Esophagus squamous epithelium (tissue), 5 donors: ENCODE measurements around the gene PRUNE2. TPM values are rescaled to one million over a fixed set of nuclear protein-coding genes. Genes with fewer than 3 reads are reported as not detected.

Source experiments
- DNase-seq: peaks from one replicate; lab custom pipeline; 2025; lab: John Stamatoyannopoulos, UW
- H3K27ac ChIP-seq, 4 donors: fragments of 200-600 bp; sonication (generic); one replicate each; pipeline ENCODE4 v1.5.1; 2016 to 2019; ENCODE audit warnings: mild to moderate bottlenecking in 1 of 4
- H3K27me3 ChIP-seq, 4 donors: fragments of 200-600 bp; sonication (generic); 1 replicate in 3 of 4; 2 replicates in 1 of 4; pipeline versions ENCODE4 v1.5.1 to v1.6.0; 2017 to 2021; ENCODE audit warnings: antibody characterized with exemption in 1 of 4
- H3K36me3 ChIP-seq, 3 donors: fragments of 200-600 bp; sonication (generic); one replicate each; pipeline ENCODE4 v1.5.1; 2016 to 2019
- H3K4me1 ChIP-seq, 3 donors: fragments of 200-600 bp; sonication (generic); one replicate each; pipeline ENCODE4 v1.5.1; 2017 to 2019
- H3K4me3 ChIP-seq, 4 donors: fragments of 200-600 bp; sonication (generic); 1 replicate in 3 of 4; 2 replicates in 1 of 4; pipeline ENCODE4 v1.5.1; 2016 to 2019; ENCODE audit warnings: mild to moderate bottlenecking in 2 of 4, moderate library complexity in 1 of 4
- H3K9me3 ChIP-seq, 3 donors: fragments of 200-600 bp; sonication (generic); one replicate each; pipeline ENCODE4 v1.5.1; 2016 to 2019
- POLR2A ChIP-seq, 4 donors: fragments of 450-650 bp; IDR thresholded peaks; one replicate each; pipeline ENCODE4 v1.6.1; 2017; ENCODE audit warnings: antibody characterized with exemption in 4 of 4, mild to moderate bottlenecking in 4 of 4, moderate library complexity in 3 of 4
- WGBS, 2 donors: methylation state at CpG; one replicate each; pipeline ENCODE4 v1.1.5; 2018; 5-methylcytosine and 5-hydroxymethylcytosine counted together
- intact Hi-C: fragments of 100-400 bp; cut with DNase I; formaldehyde crosslinking; loops from one replicate; pipeline ENCODE4 v1.15.0; 2022
- total RNA-seq, 4 donors: library from RNA; depleted of rRNA; stranded (reverse); fragments of >200 nt; gene quantifications; one replicate each; pipeline ENCODE4 v1.1.0, GENCODE V29; 2016
- TF ChIP-seq, protein P1 (sequence below), 6 experiments: fragments of 450-650 bp in 4 of 6; fragments of 200-600 bp in 2 of 6; sonication (generic) in 2 of 6; IDR thresholded peaks; one replicate each; pipeline ENCODE4 v1.5.1; 2016 to 2019; ENCODE audit warnings: antibody characterized with exemption in 6 of 6, mild to moderate bottlenecking in 4 of 6, moderate library complexity in 4 of 6
- donor health status: DM: yes; HTN: yes; CAD: no.

Gene PRUNE2
- total RNA-seq, 4 donors from 2014 or later: 9.9 to 126 (median 26.7) TPM

- Histone ChIP-seq H3K4me3 (no peak overlapping the region), H3K4me1 (no peaks in the 10 kb centered on the region), H3K27ac (peak overlapping the region in 3 of 4 donors; percentile 43 to 73 (median 65)), H3K9me3 (no peaks in the 10 kb centered on the region), H3K27me3 (no peaks in the 10 kb centered on the region), H3K36me3 (no peaks in the 10 kb centered on the region)
- DNase-seq: no peak
- WGBS, 2 donors: 54 to 80% methylated on average over 3 of the region's 3 CpGs
- TF ChIP-seq POLR2A (IDR thresholded peaks at IDR 0.05): no peak
- TF ChIP-seq, protein P1, sequence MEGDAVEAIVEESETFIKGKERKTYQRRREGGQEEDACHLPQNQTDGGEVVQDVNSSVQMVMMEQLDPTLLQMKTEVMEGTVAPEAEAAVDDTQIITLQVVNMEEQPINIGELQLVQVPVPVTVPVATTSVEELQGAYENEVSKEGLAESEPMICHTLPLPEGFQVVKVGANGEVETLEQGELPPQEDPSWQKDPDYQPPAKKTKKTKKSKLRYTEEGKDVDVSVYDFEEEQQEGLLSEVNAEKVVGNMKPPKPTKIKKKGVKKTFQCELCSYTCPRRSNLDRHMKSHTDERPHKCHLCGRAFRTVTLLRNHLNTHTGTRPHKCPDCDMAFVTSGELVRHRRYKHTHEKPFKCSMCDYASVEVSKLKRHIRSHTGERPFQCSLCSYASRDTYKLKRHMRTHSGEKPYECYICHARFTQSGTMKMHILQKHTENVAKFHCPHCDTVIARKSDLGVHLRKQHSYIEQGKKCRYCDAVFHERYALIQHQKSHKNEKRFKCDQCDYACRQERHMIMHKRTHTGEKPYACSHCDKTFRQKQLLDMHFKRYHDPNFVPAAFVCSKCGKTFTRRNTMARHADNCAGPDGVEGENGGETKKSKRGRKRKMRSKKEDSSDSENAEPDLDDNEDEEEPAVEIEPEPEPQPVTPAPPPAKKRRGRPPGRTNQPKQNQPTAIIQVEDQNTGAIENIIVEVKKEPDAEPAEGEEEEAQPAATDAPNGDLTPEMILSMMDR (IDR thresholded peaks at IDR 0.05): no peak
- intact Hi-C loops: no loop called here
Observed at GRCh38 chr9:76883341-76883855, 22.5 kb downstream of the PRUNE2 start.

DNA sequence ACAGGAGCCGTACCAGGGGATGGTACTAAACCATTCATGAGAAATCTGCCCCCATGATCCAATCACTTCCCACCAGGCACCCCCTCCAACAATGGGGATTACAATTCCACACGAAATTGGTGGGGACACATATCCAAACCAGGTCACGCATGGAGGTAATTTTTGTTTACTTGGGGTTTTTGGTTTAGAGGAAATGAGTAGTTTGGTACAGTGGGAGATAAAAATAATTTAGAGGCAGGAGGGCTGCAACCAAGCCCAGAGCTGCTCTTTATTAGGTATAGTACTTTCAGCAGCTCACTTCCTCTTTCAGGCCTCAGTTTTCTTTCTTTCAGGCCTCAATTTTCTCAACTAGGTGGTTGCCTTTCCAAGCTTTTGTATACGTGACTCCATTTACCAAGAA, 23.2 kb downstream of the PRUNE2 start:
- H3K27ac ChIP-seq: peak overlapping the region in 2 of 4 donors; percentile 28 to 33
- no peaks in the 10 kb centered on the region for H3K4me1 ChIP-seq
- intact Hi-C loops: no loop called here
- H3K9me3 ChIP-seq: no peaks in the 10 kb centered on the region
- DNase-seq: no peak
- WGBS, 2 donors: 74 to 82% methylated on average over 4 of the region's 4 CpGs
- H3K27me3 ChIP-seq: no peaks in the 10 kb centered on the region
- H3K4me3 ChIP-seq: no peak overlapping the region
- H3K36me3 ChIP-seq: no peaks in the 10 kb centered on the region
- TF ChIP-seq, protein P1 (IDR thresholded peaks at IDR 0.05): no peak
- TF ChIP-seq POLR2A (IDR thresholded peaks at IDR 0.05): no peak

DNA sequence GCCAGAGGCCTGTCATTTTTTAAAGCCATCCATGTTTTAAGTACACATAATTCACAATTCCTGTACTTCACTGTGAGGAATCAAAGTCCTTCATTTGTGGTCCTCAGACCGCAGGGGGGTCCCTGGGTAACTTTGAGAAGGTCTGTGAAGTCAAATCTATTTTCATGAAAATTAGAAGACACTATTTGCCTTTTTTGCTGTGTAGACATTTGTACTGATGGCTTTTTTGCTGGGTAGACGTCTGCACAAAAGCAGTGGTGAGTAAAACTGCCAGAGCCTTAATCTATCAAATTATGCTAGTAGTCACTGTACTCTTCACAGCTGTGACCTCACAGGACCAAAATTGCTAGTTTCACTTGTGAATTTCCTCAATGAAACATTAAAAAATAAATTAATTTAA, 25.7 kb downstream of the PRUNE2 start:
- H3K36me3 ChIP-seq: no peaks in the 10 kb centered on the region
- DNase-seq: no peak
- WGBS, 2 donors: 66 to 68% methylated on average over 2 of the region's 2 CpGs
- no peaks in the 10 kb centered on the region for H3K27me3 ChIP-seq
- no peak overlapping the region for H3K4me3 ChIP-seq
- H3K9me3 ChIP-seq: no peaks in the 10 kb centered on the region
- peak overlapping the region in 3 of 4 donors; percentile 50 to 61 (median 54) for H3K27ac ChIP-seq
- no peak for TF ChIP-seq POLR2A (IDR thresholded peaks at IDR 0.05)
- TF ChIP-seq, protein P1 (IDR thresholded peaks at IDR 0.05): no peak
- intact Hi-C loops: no loop called here
- H3K4me1 ChIP-seq: peaks cover 0 to 4% (median 0%) of the 10 kb centered on the region in 3 donors

DNA sequence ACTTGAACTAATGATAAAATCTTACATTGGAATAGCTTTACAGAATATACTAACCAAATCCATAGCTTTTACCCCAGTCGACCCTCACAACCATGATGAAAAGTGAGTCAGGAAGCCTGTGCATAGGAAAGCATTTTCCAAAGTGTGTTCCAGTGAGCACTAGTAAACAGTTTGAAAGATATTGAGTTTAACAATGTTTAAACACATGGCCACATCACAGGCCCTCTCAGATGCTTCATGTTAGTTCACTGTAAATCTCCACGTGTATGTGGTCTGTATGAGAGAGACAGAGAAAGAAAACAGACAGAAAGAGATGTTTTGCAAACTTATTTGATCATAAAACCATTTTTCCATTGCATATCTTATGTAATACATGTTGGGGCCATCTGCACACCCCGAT, 27.0 kb downstream of the PRUNE2 start:
- H3K4me3 ChIP-seq: no peak overlapping the region
- H3K27me3 ChIP-seq: no peaks in the 10 kb centered on the region
- intact Hi-C loops: no loop called here
- WGBS, 2 donors: 28 to 43% methylated on average over 3 of the region's 3 CpGs
- peak overlapping the region in 3 of 4 donors; percentile 42 to 81 (median 55) for H3K27ac ChIP-seq
- no peaks in the 10 kb centered on the region for H3K9me3 ChIP-seq
- H3K4me1 ChIP-seq: peaks cover 0 to 4% (median 0%) of the 10 kb centered on the region in 3 donors
- DNase-seq: no peak
- TF ChIP-seq, protein P1 (IDR thresholded peaks at IDR 0.05): no peak
- no peak for TF ChIP-seq POLR2A (IDR thresholded peaks at IDR 0.05)
- no peaks in the 10 kb centered on the region for H3K36me3 ChIP-seq

DNA sequence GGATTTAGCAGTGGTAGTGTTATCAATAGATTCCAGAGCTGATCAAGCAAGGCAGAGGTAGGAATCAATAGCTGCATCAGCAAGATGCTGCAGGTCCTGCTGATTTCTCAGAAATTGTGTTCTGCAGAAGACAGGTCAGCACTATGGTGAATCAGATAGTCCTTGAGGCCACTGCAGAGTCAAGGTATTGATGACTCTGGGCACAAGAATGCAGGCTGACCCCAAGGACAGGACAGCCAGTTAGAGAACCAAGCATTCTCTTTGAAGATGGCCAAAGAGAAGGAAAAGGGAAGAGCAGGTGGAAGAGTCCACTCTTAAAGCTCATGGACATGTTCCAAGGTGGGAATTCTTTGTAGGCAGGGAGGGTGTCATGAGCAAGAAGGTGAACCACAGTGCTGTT, 28.0 kb downstream of the PRUNE2 start:
- no peaks in the 10 kb centered on the region for H3K36me3 ChIP-seq
- peak overlapping the region in 3 of 4 donors; percentile 77 to 82 (median 81) for H3K27ac ChIP-seq
- DNase-seq: no peak
- peaks cover 0 to 4% (median 0%) of the 10 kb centered on the region in 3 donors for H3K4me1 ChIP-seq
- no peaks in the 10 kb centered on the region for H3K9me3 ChIP-seq
- H3K27me3 ChIP-seq: no peaks in the 10 kb centered on the region
- no peak overlapping the region for H3K4me3 ChIP-seq
- no peak for TF ChIP-seq POLR2A (IDR thresholded peaks at IDR 0.05)
- TF ChIP-seq, protein P1 (IDR thresholded peaks at IDR 0.05): no peak
- intact Hi-C loops: no loop called here
